Fibroblast of villous mesenchyme (primary cell): ENCODE data around the gene MMP28. TPM values are rescaled to one million over a fixed set of nuclear protein-coding genes. Genes with fewer than 3 reads are reported as not detected.
A peak's percentile ranks its signal among the peaks of the same experiment; 100 is the strongest.

Experiments
- DNase-seq: peaks from one replicate; pipeline ENCODE4 v3.0.0-alpha.2; 2010; ENCODE audit warnings: low read depth
- H3K4me3 ChIP-seq: 2 replicates; pipeline ENCODE4 v1.5.1; 2011; ENCODE audit warnings: low read depth, mild to moderate bottlenecking, low read length
- total RNA-seq: library from RNA; depleted of rRNA; stranded (reverse); fragments of >200 nt; gene quantifications from 2 replicates; pipeline ENCODE4 v1.2.3, GENCODE V29; 2012
- TF ChIP-seq, protein P1 (sequence below): IDR thresholded peaks from 2 replicates; pipeline ENCODE4 v1.5.1; 2012; ENCODE audit warnings: low read depth, mild to moderate bottlenecking, low read length; ENCODE audit not compliant: insufficient read depth

Gene MMP28, protein sequence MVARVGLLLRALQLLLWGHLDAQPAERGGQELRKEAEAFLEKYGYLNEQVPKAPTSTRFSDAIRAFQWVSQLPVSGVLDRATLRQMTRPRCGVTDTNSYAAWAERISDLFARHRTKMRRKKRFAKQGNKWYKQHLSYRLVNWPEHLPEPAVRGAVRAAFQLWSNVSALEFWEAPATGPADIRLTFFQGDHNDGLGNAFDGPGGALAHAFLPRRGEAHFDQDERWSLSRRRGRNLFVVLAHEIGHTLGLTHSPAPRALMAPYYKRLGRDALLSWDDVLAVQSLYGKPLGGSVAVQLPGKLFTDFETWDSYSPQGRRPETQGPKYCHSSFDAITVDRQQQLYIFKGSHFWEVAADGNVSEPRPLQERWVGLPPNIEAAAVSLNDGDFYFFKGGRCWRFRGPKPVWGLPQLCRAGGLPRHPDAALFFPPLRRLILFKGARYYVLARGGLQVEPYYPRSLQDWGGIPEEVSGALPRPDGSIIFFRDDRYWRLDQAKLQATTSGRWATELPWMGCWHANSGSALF
- under 0.01 TPM in 2 replicates for total RNA-seq

DNA sequence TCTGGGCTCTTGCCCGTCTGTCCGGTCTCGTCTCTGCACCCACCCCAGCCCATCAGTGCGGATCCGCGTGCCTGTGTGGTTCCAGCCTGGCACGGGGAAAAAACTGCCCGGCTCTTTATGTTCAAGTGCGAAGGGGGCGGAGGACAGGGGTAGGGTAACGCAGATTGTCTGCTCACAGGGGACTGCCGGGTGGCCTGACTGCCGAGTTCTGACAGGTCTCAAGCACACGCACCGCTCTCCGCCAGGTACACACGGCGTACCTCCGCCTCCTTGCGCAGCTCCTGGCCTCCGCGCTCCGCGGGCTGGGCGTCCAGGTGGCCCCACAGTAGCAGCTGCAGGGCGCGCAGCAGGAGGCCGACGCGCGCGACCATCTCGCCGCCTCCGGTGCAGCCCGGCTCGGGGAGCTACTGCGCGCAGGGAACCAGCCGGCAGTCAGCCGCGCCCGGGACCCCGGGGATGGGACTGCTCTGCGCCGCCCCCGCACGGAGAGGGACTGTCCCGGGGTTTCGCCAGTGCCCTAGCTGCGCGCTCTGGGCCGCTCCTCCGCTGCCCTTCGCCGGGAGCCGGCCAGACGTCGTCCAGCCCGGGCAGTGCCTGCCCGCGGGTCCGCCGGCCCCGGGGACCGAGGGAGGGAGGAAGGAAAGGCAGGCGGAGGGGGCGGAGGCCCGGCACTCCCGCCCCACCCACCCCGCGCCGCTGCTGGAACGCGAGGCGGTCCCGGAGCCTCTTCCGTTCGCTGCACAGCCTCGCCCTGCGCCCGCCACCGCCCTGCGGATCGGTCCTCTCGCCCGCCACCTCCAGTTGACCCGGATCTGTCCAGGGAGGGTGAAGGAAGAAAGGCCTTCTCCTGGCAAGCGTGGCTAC lies at the start of gene MMP28:
Gene MMP28 (minus strand): TSS at position 635 of the 864 bp plus-strand sequence. CDS start 264 bp downstream, at position 371.
- TF ChIP-seq, protein P1, sequence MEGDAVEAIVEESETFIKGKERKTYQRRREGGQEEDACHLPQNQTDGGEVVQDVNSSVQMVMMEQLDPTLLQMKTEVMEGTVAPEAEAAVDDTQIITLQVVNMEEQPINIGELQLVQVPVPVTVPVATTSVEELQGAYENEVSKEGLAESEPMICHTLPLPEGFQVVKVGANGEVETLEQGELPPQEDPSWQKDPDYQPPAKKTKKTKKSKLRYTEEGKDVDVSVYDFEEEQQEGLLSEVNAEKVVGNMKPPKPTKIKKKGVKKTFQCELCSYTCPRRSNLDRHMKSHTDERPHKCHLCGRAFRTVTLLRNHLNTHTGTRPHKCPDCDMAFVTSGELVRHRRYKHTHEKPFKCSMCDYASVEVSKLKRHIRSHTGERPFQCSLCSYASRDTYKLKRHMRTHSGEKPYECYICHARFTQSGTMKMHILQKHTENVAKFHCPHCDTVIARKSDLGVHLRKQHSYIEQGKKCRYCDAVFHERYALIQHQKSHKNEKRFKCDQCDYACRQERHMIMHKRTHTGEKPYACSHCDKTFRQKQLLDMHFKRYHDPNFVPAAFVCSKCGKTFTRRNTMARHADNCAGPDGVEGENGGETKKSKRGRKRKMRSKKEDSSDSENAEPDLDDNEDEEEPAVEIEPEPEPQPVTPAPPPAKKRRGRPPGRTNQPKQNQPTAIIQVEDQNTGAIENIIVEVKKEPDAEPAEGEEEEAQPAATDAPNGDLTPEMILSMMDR = no peak
- peak; percentile 42 for DNase-seq
- H3K4me3 ChIP-seq = peak within 1 kb of the TSS; percentile 68

DNA sequence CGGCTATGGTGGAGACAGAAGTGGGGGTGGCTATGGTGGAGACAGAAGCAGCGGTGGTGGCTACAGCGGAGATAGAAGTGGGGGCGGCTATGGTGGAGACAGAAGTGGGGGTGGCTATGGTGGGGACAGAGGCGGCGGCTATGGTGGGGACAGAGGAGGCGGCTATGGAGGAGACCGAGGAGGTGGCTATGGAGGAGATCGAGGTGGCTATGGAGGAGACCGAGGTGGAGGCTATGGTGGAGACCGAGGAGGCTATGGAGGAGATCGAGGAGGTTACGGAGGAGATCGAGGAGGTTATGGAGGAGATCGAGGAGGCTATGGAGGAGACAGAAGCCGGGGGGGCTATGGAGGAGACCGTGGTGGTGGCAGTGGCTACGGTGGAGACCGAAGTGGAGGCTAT lies 49.1 kb upstream of the MMP28 start:
- DNase-seq = no peak
- no peak overlapping the region for H3K4me3 ChIP-seq
- TF ChIP-seq, protein P1 = no peak

DNA sequence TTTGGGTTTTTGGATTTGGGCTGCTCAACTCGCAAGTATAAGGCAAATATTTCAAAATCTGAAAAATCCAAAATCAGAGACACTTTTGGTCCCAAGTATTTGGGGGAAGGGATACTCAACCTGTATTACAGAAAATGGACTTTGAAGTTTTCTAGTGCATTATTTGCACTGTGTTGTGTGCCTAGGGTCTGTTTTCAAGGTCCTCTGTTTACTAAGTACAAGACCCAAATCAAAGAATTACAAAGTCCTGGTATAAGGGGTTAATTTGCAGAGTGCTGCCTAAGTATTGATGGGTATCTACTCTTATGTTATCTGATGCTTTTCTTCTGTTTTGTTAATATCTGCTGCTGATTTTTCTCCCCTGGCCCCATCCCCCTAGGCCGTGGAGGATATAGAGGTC lies 48.3 kb upstream of the MMP28 start:
- TF ChIP-seq, protein P1 = no peak
- H3K4me3 ChIP-seq = no peak overlapping the region
- no peak for DNase-seq

DNA sequence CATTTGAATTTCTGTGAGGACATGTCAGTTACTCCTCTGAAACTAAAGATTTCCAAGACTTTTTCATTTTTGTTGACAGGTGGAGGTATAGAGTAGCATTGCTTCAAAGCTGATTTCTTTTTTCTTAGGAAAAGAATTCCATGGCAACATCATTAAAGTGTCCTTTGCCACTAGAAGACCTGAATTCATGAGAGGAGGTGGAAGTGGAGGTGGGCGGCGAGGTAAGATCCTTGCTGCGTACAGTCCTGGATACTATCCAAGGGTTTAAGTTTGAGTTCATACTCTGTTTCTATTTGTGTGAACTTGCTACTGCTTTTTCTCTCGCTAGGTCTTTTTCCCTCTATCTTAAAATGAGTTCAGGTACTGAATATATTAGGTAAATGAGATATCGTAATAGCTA lies 46.8 kb upstream of the MMP28 start:
- H3K4me3 ChIP-seq = no peak overlapping the region
- TF ChIP-seq, protein P1 = no peak
- DNase-seq = no peak

DNA sequence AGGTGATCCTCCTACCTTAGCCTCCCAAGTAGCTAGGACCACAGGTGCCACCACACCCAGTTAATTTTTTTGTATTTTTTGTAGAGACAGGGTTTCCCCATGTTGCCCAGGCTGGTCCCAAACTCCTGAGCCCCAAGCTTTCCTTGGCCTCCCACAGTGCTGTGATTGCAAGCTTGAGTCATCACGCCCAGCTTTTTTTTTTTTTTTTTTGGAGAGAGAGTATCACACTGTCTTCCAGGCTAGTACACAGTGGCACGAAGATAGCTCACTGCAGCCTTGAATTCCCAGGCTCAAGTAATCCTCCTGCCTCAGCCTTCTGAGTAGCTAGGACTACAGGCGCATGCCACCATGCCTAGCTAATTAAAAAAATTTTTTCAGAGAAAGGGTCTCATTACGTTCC lies 46.1 kb upstream of the MMP28 start:
- DNase-seq = peak; percentile 23
- TF ChIP-seq, protein P1 = no peak

DNA sequence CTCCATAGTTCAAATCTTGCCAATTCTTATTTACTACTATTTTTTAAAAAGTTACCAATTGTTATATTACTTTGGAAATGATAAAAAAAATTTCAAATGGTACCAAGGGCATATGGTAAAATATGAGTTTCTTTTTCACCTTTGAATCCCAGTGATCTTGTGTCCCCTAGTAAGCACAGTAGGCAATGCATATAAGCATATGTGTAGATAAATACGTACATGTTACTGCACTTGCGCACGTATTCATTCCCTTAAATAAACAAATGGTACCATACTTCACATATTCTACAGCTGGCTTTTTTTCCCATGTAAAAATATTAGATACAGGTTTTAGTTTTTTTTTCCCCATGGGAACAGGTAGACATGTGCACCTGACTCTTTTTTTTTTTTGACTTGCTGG lies 45.7 kb upstream of the MMP28 start:
- no peak for DNase-seq
- no peak overlapping the region for H3K4me3 ChIP-seq
- TF ChIP-seq, protein P1 = no peak

More for the DNA sequence above, 46.1 kb upstream of the MMP28 start:
- H3K4me3 ChIP-seq = no peak overlapping the region
